Ammon's horn (tissue), 1 donor: ENCODE data around the gene HACL1.

ENCODE experiments used
- DNase-seq: peaks from one replicate; pipeline ENCODE4 v3.0.0-alpha.2; 2016; ENCODE audit warnings: low spot score

Gene HACL1

DNA sequence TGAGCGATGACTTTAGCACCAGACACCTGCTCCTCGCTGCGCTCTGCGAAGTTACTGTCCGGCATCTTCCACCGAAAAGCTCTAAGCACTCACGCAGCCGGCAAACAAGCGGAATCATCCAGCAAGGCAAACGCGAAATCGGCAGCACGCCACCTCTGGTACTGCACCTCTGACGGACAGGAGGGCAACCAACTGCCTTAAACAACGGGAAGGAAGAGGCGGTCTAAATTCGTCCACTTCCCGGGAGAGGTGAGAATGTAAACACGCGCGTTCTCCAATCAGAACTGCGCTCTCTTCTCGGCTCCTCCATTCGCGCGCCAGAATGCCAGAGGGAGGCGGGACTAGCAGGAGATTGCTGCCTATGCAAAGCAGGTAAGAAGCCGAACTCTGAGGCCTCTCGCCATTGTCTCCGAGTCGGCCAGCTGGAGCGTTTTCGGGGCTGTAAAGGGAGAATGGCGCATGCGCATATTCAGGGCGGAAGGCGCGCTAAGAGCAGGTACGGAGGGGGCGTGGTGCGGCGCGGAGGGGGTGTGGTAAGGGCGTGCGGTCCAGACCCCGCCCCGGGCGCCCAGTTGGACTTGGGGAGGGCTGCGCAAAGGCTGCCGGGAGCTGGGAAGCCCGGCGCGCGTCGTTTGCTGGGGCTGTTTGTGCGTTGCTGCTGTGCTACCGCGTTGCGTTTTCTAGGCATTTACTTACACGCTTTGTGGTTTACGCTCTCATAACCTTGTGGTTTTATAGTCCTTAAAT, at the start of gene HACL1, which contains the start of gene BTD:
HACL1 (minus strand) TSS at position 171 of the 747 bp plus-strand sequence; CDS start at position 65, 106 bp downstream.
BTD (plus strand) TSS at position 347 of the 747 bp plus-strand sequence. CDS start 33,695 bp downstream, outside the sequence.
- DNase-seq = peak; percentile 99

DNA sequence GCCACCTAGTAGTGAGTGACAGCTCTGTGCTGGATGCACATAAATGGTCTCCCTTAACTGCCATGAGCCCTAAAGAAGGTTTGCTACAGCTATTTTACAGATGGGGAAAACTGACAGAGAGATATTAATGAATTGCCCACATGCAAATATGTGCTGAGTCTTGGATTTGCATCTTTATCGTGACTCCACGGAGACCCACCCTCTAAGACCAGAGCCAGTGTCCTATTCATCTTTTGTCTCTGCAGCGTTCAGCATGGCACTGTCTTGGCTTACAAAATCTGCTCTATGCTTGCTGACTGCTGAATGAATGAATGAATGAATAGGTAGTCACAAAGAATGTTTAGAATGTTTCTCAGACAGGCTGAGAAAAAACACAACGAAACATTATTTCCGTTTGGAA, 48.5 kb upstream of the HACL1 start:
- DNase-seq = no peak

DNA sequence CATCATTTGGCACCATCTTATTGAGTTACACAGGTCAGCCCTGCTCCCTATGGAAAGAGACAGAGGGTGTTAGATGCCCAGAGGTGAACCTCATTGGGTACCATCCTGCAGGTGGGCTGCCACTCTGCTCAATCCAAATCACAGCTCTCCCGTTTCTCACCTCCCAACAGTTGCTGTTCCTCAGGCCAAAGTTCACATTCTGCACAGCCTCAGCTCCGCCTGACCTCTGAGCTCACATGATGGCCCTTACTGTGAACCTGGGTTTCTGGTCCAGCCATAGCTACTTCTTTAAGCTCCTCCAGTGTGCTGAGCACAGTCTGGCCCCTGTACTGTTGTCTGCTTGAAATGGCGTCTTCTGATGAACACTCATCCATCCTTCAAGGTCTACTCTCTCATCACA, 48.0 kb upstream of the HACL1 start:
- no peak for DNase-seq

DNA sequence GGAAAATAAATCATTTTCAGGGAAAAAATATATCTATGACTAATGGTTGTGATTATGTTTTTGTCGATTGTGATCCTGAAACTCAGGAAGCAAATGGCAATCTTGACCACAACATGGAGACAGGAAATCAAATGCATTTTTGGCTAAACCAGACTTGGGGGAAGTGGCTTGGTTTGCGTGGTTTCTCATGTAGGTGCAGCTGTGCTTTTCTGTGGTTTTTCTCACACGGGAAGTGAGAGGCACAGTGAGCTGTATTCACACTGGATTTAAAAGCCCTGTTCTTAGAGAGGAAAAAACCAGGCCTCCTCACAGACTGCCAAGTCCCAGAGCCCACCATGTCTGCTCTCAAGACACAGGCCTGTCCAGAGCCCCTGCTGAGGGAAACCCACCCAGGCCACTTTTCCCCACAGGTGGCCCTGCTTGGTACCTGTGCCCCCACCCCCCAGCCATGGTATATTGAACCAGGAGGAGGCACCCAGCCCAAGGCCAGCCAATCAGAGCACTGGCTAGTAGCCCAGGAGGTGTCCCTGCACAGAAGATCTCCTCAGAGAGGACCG, 46.3 kb upstream of the HACL1 start:
- no peak for DNase-seq

DNA sequence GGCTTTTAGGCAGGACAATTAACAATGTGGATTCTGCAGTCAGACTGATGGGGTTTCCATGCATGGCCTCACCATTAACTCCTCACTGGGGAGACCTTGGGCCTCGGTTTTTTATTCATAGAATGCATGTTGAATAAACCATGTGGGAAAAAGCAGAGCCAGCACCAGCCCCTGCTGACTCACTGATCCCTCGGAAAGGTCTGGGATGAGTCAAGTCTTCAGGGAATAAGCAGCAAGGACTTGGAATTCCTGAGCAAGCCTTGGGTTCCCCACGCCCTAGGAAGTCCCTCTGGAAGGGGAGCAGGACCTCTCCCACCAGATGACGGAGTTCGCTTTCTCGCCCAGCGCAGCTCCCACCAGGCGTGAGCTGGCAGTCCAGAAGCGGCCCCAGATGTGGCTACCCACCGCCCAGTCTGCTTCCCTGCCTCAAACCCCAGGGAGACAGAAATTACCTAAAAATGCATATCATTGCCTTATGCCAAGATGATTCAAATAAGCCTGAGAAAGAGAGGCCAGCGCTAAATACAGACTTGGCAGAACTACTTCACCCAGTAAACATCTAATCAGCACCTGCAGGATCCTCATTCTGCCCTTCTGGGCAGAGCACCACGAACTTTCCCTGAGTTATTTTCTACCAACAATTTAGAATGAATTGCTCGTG, 45.6 kb upstream of the HACL1 start:
- DNase-seq = no peak

DNA sequence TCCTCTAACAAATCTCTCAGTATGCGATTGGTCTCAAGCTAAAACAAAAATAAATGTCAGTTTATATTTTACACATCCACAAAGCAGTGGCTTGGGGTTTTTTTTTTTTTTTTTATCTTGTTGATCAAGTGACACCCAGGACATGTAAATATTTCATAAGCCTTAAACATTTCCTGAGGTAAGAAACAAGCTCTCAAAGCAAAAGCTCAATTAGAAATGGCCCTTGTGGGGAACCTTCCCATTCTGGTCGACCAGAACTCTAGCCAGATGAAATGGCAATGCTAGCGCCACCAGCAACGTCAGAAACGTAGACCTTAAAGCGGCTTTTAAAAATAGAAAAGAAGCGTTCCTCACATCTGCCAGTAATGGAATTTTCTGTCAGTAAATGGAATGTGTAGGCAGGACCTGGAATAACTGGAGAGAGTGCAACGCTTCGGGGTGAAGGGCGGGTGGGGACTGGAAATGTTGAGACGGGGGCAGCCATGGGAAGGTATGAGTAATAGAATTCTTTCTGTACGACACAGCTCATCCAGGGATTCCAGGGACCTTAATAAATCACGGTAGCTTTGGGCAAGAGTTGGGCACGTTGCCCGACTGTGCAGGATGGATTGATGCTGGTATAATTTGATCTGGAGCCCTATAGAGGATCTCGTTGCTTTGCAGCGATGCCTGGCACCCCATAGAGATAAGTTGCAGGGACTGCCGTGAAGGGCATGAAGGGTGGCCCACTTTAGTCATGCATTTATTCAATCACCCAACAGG, 44.6 kb upstream of the HACL1 start:
- DNase-seq = no peak

DNA sequence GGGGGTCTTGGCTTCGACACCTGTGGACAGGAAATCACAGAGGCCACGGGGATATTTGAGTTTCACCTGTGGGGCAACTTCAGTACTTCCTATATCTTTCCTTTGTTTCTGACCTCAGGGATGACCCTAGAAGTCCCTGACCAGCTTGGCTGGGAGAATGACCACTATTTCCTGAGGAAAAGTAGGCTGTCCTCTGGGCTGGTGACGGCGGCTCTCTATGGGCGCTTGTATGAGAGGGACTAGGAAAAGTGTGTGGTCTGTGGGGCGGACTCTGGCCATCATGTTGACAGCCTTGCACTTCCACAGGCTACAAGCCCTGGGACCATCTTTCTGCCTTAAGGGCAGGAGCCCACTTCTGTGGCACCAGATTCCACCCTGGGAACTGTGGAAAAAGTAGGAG, 43.9 kb upstream of the HACL1 start:
- DNase-seq = no peak

DNA sequence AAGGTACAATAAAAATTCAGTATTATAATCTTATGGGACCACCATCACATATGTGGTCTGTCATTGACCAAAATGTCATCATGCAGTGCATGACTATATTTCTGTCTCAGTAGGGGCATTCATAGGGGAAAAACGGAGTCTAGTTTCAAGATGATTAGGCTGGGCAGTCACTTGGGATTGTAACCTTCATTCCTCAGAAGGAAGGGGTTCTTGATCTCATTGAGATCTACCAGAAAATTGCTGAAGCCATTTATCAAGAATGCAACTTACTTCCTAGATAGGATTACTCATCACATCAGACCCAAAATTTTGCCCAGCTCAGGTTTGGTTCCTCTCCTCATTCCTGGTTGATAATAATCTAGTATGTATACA, 37.5 kb upstream of the HACL1 start:
- no peak for DNase-seq

DNA sequence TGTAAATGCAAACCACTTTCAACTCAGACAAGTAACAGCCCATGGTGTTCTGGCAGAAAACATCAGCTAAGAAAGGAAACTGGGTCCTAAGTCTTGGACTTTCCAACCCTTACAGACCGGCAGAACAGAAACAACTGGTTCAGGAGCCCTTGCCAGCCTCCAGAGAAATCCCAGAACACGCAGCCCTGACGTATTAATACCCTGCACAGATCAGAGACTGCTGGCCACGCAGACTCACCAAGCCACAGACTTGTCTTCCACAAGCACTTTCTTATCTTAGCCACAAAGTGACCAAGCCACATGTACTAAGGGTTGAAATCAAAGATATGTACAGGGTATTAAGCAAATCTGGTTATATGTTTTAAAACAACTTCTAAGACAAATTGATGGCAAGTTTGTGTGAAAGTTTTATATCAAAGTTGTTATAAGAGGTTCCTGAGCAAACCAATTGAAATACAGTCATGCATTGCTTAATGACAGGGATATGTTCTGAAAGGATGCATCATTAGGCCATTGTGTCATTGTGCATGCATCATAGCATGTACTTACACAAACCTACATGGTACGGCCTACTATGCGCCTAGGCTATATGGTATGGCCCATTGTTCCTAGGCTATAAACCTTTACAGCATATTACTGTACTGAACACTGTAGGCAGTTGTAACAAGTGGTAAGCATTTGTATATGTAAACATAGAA, 37.0 kb upstream of the HACL1 start:
- no peak for DNase-seq

DNA sequence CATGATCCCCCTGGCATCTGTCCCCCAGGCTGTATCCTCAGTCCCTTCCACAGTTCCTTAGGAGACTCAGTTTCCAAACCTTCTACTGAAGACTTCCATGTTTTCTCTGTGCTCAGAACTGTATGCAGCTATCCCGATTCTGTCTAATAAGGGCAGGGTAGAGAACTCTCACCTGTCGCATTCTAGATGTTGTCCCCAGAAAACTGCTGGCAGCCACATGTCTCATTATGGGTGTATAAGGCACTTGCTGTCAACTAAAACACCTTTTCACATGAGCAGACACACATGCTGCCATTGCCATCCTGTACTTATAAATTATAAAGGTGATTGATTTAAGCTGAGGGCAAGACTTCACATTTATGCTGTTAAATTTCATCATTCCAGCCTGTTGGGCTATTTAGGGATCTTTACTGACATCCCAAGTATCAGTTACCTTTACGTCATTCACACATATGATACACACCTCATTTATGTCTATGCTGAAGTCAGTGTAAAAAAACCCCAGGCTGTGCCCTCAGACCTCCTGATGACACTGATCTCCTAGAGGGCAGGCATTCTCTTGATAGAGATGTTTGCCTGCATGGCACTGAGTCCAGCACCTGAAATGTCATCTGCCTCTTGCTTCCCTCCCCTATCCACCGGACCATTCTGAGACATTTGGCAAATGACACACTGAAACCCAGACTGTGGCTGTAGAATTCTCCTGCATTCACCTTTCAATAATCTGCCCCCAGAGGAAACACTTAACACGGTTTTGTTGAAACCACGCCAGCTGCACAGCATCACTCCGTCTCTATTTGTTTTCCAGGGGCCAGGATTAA, 36.0 kb upstream of the HACL1 start:
- DNase-seq = no peak

DNA sequence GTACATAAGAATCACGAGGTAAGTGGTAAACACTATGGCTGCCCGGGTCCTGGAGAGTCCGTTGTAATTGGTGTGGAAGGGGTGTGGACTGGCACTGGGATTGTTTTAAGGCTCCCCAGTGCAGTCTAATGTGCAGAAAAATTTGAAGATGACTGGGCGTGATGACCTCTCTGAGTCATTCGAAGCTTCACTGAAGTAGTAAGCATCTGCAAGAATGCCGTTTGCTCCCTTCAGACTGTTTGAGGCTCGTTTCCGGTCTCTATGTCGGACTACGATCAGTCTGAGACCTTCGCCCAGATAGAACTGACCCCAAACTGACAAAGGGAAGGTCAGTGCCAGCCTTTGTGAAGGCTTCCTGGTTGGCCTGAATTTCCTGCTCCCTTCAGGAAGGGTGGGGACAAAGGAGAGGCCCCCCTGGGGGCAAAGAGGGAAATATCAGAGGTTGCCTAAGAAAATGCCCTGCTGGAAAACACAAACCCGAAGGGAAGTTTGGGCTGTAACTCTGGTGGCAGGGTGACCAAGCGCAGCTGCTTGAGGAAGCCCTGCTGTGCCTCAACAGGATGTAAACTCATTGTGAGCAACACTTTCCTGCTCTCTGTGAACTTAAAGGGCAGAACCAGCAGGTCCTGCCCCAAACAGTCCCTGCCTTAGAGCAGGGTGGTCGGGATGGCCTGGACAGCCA, 34.8 kb upstream of the HACL1 start:
- DNase-seq = no peak

DNA sequence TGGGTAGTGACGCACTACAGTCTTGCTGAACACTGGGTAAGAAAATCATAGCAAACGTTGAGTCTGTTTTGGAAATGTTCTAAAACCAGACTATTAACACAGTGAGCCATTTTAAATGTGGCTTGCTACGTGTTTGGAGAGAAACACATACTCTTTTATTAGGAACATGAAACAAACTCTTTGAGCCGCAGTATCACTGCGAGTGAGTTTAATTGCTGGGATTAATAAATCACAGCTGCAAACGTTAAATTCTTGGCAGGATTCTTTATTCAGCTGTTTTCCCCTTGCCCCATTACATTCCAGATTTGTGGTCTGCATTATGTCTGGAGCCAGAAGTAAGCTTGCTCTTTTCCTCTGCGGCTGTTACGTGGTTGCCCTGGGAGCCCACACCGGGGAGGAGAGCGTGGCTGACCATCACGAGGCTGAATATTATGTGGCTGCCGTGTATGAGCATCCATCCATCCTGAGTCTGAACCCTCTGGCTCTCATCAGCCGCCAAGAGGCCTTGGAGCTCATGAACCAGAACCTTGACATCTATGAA, 33.8 kb upstream of the HACL1 start:
- DNase-seq = peak; percentile 48

DNA sequence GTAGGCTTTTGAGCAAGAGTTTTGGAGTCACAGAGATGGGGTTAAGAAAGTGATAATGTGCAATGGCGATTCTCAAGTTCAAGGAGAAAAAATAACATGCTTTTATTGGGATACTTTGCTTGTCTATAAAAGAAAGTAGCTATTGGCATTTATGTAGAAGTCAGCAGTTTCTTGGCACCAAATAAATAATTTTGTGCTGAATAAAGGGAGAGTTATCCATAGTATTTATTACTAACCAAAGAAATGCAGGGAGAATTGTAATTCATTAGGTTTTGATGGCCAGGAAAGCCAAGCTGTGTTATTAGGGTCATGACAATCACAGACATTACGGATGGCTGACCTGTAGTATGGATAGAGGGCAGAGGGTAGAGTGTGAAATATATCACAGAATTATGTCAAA, 33.3 kb upstream of the HACL1 start:
- no peak for DNase-seq

DNA sequence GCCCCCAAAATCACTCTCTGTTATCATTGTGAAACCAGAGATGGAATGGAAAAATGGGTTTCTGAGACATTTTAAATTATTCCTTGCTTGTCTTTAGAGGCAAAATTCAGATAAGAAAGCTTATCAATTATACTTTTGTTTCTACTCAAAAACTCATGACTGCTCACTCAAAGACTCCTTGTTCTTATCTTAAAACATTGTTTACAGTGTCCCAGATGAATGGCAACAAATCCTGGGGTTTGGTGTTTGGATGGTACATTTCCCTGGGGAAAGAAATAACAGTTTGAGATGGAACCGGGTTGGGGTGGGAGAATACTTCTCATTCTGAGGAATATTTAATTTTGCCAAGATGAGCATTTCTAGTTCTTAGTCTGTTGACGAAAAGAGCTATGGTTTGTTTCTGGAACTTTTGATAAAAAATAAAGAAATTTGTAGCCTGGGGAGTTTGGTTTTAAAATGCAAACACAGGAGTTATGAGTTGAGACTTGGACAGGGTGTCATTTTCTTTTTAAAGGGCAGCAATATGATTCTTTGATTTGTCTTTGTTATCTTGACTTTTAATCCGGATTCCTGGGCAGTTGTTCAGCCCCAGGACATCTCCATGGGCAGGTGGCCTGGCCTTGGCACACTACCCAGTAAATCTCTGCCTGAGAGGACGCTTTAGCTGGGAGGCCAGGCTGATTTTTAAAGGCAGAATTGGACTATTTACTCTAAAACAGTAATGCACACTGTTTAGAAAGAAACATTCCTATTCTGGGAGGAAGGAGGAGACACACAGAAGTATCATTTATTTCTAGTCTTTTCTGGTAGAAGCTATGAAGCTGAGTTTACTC, 32.6 kb upstream of the HACL1 start:
- DNase-seq = peak; percentile 58

DNA sequence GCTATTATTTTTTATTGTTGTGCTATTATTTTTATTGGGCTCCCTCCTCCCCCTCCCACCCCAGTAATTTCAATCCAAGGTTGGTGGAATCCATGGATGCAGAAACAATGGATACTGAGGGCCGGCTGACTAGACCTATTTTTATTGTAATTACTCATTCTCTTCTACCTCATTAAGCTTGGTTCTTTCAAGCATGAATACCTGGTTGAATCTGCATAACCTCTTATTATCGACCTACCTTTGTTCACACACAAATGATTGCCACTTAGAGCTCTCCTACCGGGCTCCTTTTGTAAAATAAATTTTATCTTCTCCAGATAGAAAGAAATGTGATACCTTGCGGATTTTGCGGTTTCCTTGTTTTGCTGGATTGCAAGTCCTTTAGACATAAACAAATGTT, 31.8 kb upstream of the HACL1 start:
- DNase-seq = no peak

DNA sequence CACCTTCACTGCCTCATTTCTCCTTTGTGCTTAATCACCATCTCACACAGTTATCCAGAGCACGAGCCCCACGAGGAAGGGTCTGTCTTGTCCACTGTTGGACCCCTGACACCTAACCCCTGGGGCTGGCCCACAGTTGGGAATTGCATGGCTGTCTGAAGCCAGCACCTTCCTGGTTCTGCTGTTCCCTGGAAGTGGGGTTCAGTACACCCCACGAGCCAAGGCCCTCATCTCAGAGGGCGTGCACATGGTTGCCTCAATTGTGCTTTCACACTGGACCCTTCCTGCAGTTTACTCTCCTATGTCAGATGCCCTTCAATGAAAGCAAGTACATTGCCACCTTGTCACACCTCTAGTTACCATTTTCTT, 30.8 kb upstream of the HACL1 start:
- no peak for DNase-seq

DNA sequence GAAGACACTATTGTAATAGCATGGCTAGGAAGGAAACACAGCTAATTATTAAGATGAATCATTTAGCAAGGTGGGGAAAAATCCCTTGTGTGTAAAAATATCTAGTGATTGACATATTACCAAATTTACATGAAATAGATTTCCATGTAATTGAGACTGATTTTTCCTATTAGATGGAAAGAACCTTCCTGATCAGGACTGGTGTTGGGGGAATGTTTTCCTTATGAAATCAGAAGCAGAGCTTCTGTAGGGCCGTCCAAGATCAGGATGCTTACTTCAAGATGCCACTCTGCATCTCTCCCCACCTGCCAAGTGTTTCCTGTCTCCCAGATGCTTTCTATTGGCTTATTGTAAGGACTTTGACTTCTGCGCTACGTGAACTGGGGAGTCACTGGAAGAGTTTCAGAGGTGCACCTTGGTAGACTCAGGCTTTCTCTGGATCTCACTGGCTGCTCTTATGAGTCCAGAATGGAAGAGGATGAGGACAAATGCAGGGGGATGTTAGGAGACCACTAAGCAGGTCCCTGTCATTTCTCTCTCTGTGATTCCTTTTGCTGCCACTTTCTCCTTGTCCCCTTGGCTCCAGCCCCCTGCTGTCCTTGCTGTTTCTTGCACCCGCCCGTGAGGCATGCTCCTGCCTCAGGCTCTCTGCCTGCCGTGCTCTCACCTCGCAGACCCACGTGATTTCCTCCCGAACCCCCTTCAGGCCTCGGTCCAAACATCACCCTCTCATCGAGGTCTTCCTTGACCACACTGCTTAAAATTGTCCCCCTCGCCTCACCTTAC, 30.2 kb upstream of the HACL1 start:
- no peak for DNase-seq

DNA sequence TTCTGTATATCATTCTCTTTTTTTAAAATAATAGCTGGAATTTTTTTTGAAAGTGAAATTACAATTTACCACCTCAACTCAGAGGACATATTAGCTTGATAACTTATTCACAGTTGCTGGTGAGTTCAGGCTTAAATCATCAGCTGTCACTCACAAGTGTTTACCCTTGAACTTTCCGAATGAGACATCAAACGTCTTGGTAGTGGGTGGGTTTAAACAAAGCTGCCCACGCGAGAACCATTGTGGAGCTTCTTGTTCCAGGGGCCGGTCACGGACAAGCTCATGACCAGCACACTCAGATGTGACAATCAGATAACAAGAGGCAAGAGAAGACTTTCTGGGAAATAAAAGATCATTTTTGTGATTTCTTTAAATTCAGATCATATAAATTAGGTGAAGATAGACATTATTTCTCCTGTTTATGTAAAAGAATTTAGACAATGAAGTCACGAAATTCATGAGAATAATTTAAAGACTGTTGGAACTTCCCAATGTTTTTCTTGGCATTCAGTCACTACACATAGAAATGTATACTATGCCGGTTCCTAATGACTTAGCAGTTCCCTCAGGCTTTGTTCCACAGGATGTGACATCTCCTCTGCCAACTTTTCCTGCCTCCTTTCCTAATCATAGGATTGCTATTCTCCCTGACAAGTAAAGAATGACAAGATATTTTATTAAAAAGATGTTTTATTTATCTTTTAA, 29.4 kb upstream of the HACL1 start:
- peak; percentile 34 for DNase-seq
